H9 (cell line): ENCODE results near the gene CACNB3. TPM values are rescaled to one million over a fixed set of nuclear protein-coding genes. Genes with fewer than 3 reads are reported as not detected.

Source experiments
- DNase-seq: peaks from one replicate; pipeline ENCODE4 v3.0.0-alpha.2; 2017
- H2AFZ ChIP-seq: one replicate; pipeline ENCODE4 v1.6.1; 2013; ENCODE audit warnings: mild to moderate bottlenecking, low read length, control low read depth, moderate library complexity
- H2AK5ac ChIP-seq: 2 replicates; pipeline ENCODE4 v1.6.1; 2013; ENCODE audit warnings: low read length, control low read depth, mixed read lengths; ENCODE audit not compliant: insufficient read length
- H2BK120ac ChIP-seq: one replicate; pipeline ENCODE4 v1.6.1; 2013; ENCODE audit warnings: low read depth, mild to moderate bottlenecking, low read length, control low read depth, inconsistent platforms; ENCODE audit not compliant: poor library complexity, severe bottlenecking
- H2BK12ac ChIP-seq: 2 replicates; pipeline ENCODE4 v1.6.1; 2013; ENCODE audit warnings: low read length, control low read depth, mixed read lengths, low read depth; ENCODE audit not compliant: insufficient read length
- H2BK15ac ChIP-seq: 2 replicates; pipeline ENCODE4 v1.6.1; 2013; ENCODE audit warnings: low read depth, low read length, control low read depth
- H2BK20ac ChIP-seq: one replicate; pipeline ENCODE4 v1.6.1; 2013; ENCODE audit warnings: low read depth, mild to moderate bottlenecking, low read length, control low read depth, inconsistent platforms; ENCODE audit not compliant: poor library complexity, severe bottlenecking
- H2BK5ac ChIP-seq: 2 replicates; pipeline ENCODE4 v1.6.1; 2013; ENCODE audit warnings: low read length, control low read depth, mixed read lengths; ENCODE audit not compliant: insufficient read length
- H3K14ac ChIP-seq: 2 replicates; pipeline ENCODE4 v1.6.1; 2013; ENCODE audit warnings: low read length, control low read depth; ENCODE audit not compliant: insufficient read depth
- H3K18ac ChIP-seq: 2 replicates; pipeline ENCODE4 v1.6.1; 2013; ENCODE audit warnings: low read depth, mild to moderate bottlenecking, mixed read lengths, low read length, control low read depth; ENCODE audit not compliant: insufficient read length
- H3K23ac ChIP-seq: 2 replicates; pipeline ENCODE4 v1.6.1; 2013; ENCODE audit warnings: low read length, control low read depth, mixed read lengths, low read depth; ENCODE audit not compliant: insufficient read length
- H3K23me2 ChIP-seq: 2 replicates; pipeline ENCODE4 v1.6.1; 2013; ENCODE audit warnings: low read depth, mild to moderate bottlenecking, mixed read lengths, low read length, control low read depth; ENCODE audit not compliant: insufficient read length, poor library complexity, severe bottlenecking
- H3K27ac ChIP-seq: 2 replicates; pipeline ENCODE4 v1.5.1; 2013; ENCODE audit warnings: low read length, control low read depth, mixed read lengths, low read depth; ENCODE audit not compliant: insufficient read length
- H3K27me3 ChIP-seq: 2 replicates; pipeline ENCODE4 v1.6.1; 2013; ENCODE audit warnings: low read length, control low read depth, inconsistent platforms; ENCODE audit not compliant: insufficient read depth
- H3K4ac ChIP-seq: 2 replicates; pipeline ENCODE4 v1.6.1; 2013; ENCODE audit warnings: low read depth, mild to moderate bottlenecking, control low read depth, inconsistent platforms, low read length, moderate library complexity
- H3K4me1 ChIP-seq: 2 replicates; pipeline ENCODE4 v1.6.1; 2013; ENCODE audit warnings: low read length, control low read depth, inconsistent platforms; ENCODE audit not compliant: insufficient read depth
- H3K4me2 ChIP-seq: 2 replicates; pipeline ENCODE4 v1.6.1; 2013; ENCODE audit warnings: low read length, control low read depth, mixed read lengths; ENCODE audit not compliant: insufficient read length, insufficient read depth
- H3K56ac ChIP-seq: 2 replicates; pipeline ENCODE4 v1.6.1; 2013; ENCODE audit warnings: low read depth, mild to moderate bottlenecking, mixed read lengths, low read length, control low read depth; ENCODE audit not compliant: insufficient read length
- H3K79me1 ChIP-seq: 2 replicates; pipeline ENCODE4 v1.6.1; 2013; ENCODE audit warnings: low read depth, mild to moderate bottlenecking, moderate library complexity, low read length, control low read depth, inconsistent platforms; ENCODE audit not compliant: insufficient read depth, poor library complexity, severe bottlenecking
- H3K79me2 ChIP-seq: 2 replicates; pipeline ENCODE4 v1.6.1; 2013; ENCODE audit warnings: low read length, control low read depth, inconsistent platforms; ENCODE audit not compliant: insufficient read depth
- H3K9ac ChIP-seq: 2 replicates; pipeline ENCODE4 v1.6.1; 2013; ENCODE audit warnings: low read length, control low read depth, mixed read lengths; ENCODE audit not compliant: insufficient read length; ENCODE audit errors: extremely low read depth
- H3K9me3 ChIP-seq: one replicate; pipeline ENCODE4 v1.6.1; 2013; ENCODE audit warnings: low read depth, low read length, inconsistent platforms; ENCODE audit not compliant: control insufficient read depth
- H3T11ph ChIP-seq: one replicate; pipeline ENCODE4 v1.6.1; 2013; ENCODE audit warnings: mild to moderate bottlenecking, low read length, control low read depth, inconsistent platforms
- H4K20me1 ChIP-seq: one replicate; pipeline ENCODE4 v1.6.1; 2013; ENCODE audit not compliant: control insufficient read depth, insufficient read length, insufficient read depth
- H4K5ac ChIP-seq: 2 replicates; pipeline ENCODE4 v1.6.1; 2013; ENCODE audit warnings: low read depth, mild to moderate bottlenecking, mixed read lengths, low read length, control low read depth; ENCODE audit not compliant: insufficient read length
- H4K8ac ChIP-seq: replicated peaks from 2 replicates; pipeline ENCODE4 v1.6.1; 2013; ENCODE audit warnings: low read length, control low read depth, mixed read lengths, low read depth; ENCODE audit not compliant: insufficient read length
- H4K91ac ChIP-seq: 2 replicates; pipeline ENCODE4 v1.6.1; 2013; ENCODE audit warnings: low read depth, mild to moderate bottlenecking, moderate library complexity, mixed read lengths, low read length, control low read depth; ENCODE audit not compliant: insufficient read length
- H3K27ac Mint-ChIP-seq, 3 experiments: 2 replicates in 2 of 3; 3 replicates in 1 of 3; pipeline ENCODE4 v1.8.0; 2020 to 2021; ENCODE audit warnings: mixed read lengths in 3 of 3, mild to moderate bottlenecking in 1 of 3, moderate library complexity in 1 of 3
- H3K27me3 Mint-ChIP-seq: 2 replicates; pipeline ENCODE4 v1.8.0; 2021; ENCODE audit warnings: low read depth, mild to moderate bottlenecking, moderate library complexity, mixed read lengths
- H3K36me3 Mint-ChIP-seq, 3 experiments: 2 replicates in 2 of 3; 3 replicates in 1 of 3; pipeline ENCODE4 v1.8.0; 2020 to 2021; ENCODE audit warnings: low read depth in 3 of 3, mixed read lengths in 3 of 3; ENCODE audit not compliant: insufficient read depth in 1 of 3
- H3K4me1 Mint-ChIP-seq, 2 experiments: 2 replicates each; pipeline ENCODE4 v1.8.0; 2020; ENCODE audit warnings: mixed read lengths in 2 of 2
- H3K4me3 Mint-ChIP-seq, 2 experiments: 2 replicates in 1 of 2; 3 replicates in 1 of 2; pipeline ENCODE4 v1.8.0; 2020 to 2021; ENCODE audit warnings: mild to moderate bottlenecking in 2 of 2, mixed read lengths in 2 of 2, moderate library complexity in 1 of 2
- H3K9me3 Mint-ChIP-seq, 2 experiments: 2 replicates in 1 of 2; 3 replicates in 1 of 2; pipeline ENCODE4 v1.8.0; 2020; ENCODE audit warnings: mild to moderate bottlenecking in 2 of 2, mixed read lengths in 2 of 2, moderate library complexity in 1 of 2
- CTCF ChIP-seq: fragments of 200-600 bp; sonication (generic); conservative IDR thresholded peaks from 3 replicates; pipeline ENCODE4 v1.8.0; 2021; ENCODE audit warnings: antibody characterized with exemption, mild to moderate bottlenecking
- WGBS: extraction: QIAGEN DNeasy Blood & Tissue Kit; methylation state at CpG from one replicate; pipeline ENCODE4 v1.1.7; 2013; ENCODE audit warnings: missing lambda C conversion rate, low lambda C conversion rate, mixed read lengths; ENCODE audit not compliant: insufficient read length; ENCODE audit errors: extremely low coverage; 5-methylcytosine and 5-hydroxymethylcytosine counted together
- total RNA-seq: library from RNA; stranded (reverse); gene quantifications from 2 replicates; pipeline ENCODE4 v1.2.1, GENCODE V29; 2021

Gene CACNB3
- total RNA-seq, 1 experiment from 2014 or later: 35.1 TPM

GRCh38 chr12:48858043-48858442 is 39.7 kb downstream of the CACNB3 start:
- Histone ChIP-seq H3K18ac (no peak overlapping the region), H2AFZ (no peak overlapping the region), H2BK15ac (no peak overlapping the region), H3K56ac (no peak overlapping the region), H2BK20ac (no peak overlapping the region), H3K4ac (no peak overlapping the region), H3K27me3 (no peaks in the 10 kb centered on the region), H3T11ph (no peak overlapping the region), H3K79me2 (no peaks in the 10 kb centered on the region), H3K4me2 (no peak overlapping the region), H3K27ac (no peak overlapping the region), H2BK120ac (no peak overlapping the region), H3K9ac (no peak overlapping the region), H2BK12ac (no peak overlapping the region), H4K5ac (no peak overlapping the region), H3K14ac (no peak overlapping the region), H3K23me2 (no peaks in the 10 kb centered on the region), H4K91ac (no peak overlapping the region), H3K79me1 (peaks cover 3% of the 10 kb centered on the region), H2AK5ac (no peak overlapping the region), H3K23ac (no peak overlapping the region), H3K4me1 (peaks cover under 1% of the 10 kb centered on the region; the same call in 1 of the 2 replicates), H2BK5ac (no peak overlapping the region), H4K20me1 (no peaks in the 10 kb centered on the region), H3K9me3 (no peaks in the 10 kb centered on the region), H4K8ac (no peak overlapping the region)
- no peaks in the 10 kb centered on the region for H3K27me3 Mint-ChIP-seq
- peaks cover 6 to 9% of the 10 kb centered on the region in 2 experiments for H3K4me1 Mint-ChIP-seq
- TF ChIP-seq CTCF: no peak
- no peak for DNase-seq
- H3K4me3 Mint-ChIP-seq: no peak overlapping the region
- no peaks in the 10 kb centered on the region for H3K9me3 Mint-ChIP-seq
- peaks cover 15 to 43% (median 34%) of the 10 kb centered on the region in 3 experiments; a peak in 6 of 7 replicates for H3K36me3 Mint-ChIP-seq
- WGBS: no CpG with 5 or more reads among the region's 8 CpGs
- H3K27ac Mint-ChIP-seq: no peak overlapping the region; a peak in 1 of 7 replicates
